Putamen (tissue), 1 donor: Measurements from ENCODE around the gene CNGB1.
"Not testable (repeated sequence)": the region's sequence is repeated elsewhere in the genome, so short reads cannot be mapped to it uniquely, and the experiment has no call there.

Source experiments
- DNase-seq: peaks from one replicate; pipeline ENCODE4 v3.0.0-alpha.2; 2016; ENCODE audit warnings: low spot score

Gene CNGB1

DNA sequence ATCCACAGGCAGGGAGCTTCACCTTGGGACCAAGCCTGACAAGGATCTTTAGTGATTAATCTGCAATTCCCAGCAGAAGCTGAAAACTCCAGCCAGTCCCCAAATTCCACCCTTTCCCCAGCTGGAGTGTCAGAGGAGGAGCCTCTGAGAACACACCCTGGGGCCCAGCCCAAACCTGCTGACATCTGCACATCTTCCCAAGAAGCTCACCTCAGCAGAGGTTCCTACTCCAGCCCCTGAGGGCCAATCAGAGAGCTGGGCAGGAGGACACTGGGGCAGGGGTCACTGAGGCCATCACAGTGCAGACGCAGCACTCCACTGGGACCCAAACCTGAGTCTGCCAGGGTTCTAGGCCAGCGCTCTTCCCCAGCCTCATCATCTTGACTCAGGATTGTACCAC is 44.9 kb downstream of the CNGB1 start:
- DNase-seq, result no peak

DNA sequence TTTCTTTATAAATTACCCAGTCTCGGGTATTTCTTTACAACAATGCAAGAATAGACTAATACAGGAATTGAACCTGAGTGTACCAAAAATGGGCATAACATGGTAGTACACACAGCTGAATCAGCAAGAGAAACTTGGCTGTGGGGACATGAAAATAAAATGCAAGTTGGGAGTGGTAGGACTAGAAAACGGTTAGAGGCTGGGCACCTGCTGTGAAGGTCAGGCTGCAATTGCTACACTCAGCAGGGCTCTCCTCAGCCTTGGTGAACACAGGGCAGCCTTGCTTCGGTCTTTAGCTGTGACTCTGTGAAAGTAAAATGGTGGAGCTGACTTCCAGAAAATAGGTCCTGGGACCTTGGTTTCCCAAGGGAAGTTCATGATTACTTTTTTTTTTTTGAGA is 45.6 kb downstream of the CNGB1 start:
- no peak for DNase-seq

DNA sequence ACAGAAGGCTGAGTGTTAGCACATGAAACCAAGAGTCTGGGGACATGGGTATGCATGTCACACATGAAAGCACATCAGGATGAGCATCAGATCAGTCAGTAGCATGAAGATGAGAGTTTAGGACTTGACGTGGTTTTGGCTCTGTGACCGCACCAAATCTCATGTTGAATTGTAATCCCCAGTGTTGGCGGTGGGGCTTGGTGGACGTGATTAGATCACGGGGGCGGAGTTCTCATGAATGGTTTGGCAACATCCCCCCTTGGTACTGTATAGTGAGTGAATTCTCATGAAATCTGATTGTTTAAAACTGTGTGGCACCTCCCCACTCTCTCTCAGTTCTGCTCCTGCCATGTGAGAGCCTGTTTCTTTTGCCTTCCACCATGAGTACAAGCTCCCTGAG is 46.4 kb downstream of the CNGB1 start:
- no peak for DNase-seq

DNA sequence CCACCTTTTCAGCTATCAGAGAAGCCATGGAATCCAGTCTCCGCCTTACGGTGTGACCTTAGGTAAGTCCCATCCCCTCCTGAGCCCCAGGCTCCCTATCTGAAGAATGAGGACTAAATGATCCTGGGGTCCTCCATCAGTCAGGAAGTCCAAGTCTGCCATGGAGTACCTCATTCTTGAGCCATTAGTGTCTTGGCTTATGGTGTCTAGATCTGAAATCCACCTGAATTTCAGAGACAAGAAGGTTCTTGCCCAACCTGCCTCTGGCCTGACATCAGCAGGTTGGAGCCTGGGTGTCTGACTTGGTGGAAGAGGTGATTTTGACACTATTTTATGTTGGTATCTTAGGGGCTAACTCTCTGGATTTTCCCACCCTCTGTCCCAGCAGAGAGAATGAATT is 47.1 kb downstream of the CNGB1 start:
- DNase-seq, result no peak

DNA sequence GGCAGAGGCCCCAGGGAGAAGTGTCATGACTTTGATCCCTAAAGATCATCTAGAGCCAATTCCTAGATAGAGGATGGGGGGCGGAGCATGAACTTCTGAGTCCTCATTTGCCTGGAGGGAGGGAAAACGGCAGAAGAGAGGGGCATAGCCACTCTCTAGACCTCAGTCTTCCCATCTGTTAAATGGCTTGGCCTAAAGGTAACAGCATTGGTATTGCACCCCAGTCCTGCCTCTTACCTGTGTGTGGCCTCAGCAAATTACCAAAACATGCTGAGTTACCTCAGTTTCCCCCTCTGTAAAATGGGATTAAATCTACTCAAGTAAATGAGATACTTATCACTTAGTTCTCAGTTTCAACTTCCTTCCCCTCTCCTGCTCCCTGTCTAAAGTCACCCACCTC is 47.5 kb downstream of the CNGB1 start:
- no peak for DNase-seq

DNA sequence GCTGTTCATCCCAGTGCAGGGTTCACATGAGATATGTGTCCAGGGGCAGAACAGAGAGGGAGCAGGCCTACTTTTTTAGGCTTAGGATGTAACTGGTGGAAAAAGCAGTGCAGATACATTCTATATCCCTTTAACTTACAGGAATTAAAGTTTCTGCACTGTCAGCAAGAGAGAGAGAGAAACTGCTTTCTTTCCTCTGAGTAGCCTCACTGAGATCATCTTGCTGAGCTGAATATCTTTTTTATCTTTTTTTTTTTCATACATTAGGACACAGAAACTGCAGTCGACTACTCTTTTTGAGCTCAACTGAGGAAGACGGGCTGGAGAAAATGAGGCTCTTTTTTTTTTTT is 50.1 kb downstream of the CNGB1 start:
- no peak for DNase-seq

DNA sequence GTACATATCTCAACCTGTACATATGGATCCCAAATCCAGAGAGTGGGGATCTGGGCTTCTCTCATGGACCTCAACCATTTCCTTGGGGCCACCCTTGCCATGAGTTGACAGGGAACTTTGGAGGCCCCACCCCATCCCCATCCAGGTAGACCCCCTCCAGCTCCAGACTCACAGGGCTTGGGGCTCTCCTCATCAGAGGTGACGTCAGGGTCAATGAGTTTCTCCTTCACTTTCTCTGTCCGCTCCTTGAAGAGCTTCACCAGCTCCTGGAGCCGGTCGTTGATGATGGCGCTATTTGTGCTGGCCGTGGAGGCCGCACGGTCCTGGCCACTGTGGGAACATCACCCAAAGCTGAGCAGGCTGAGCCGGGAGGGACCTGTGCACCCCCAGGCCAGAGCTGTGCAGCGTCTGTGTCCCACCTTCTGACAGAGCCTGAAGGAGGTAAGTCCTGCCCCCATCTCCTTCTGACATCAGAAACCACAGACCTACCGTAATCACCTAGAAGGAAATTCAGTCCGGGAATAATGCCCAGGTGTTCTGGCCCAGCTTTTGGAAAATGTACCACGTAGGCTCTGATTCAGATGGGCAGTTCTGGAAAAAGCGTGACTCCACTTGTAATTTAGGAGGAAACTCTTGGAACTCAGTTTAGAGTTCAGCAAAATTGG is 50.6 kb downstream of the CNGB1 start:
- no peak for DNase-seq

DNA sequence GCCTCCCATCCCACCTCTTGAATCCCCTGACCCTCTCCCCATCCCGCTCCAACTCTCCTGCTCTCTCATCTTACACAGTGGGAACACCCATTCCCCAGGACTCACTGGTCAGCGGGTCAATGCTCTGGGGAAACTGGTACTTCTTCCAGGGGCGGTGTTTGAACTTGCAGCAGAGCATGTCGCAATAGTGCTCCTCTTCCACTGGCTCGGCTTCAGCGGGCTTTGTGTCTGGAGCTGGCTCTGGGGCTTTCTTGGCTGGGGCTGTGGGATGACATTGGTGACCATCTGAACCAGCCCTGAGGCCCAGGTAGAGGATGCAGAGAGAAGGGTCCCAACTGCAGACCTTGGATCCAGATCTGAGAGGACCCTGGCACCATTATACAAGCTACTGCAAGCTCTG is 51.9 kb downstream of the CNGB1 start:
- DNase-seq, result no peak

DNA sequence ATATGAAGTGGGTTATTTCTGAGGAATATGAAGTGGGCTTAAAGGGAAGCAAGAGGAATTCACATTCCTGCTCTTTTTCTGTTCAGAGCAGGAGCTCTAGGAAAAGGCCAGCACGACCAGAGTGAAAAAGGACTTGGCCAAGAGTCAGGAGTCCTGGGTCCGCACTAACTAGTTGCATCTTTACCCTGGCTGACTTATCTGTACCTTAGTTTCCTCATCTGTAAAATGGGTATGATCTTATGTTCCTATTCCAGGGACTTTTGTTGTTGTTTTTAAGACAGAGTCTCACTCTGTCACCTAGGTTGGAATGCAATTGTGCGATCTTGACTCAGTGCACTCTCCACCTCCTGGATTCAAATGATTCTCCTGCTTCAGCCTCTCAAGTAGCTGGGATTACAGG is 52.5 kb downstream of the CNGB1 start:
- no peak for DNase-seq

DNA sequence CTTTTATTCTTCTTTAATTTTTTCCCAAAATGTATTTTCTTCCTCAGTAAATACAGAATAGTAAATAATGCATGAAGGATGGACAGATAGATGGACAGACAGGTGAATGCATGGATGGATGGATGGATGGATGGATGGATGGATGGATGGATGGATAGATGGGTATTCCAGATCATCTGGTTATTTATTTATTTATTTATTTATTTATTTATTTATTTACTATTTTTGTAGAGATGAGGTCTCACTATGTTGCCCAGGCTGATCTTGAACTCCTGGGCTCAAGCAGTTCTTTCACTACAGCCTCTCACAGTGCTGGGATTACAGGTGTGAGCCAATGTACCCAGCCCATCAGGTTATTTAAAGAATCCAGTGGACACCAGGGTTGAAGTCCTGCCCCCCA is 53.0 kb downstream of the CNGB1 start:
- not testable (repeated sequence) for DNase-seq

DNA sequence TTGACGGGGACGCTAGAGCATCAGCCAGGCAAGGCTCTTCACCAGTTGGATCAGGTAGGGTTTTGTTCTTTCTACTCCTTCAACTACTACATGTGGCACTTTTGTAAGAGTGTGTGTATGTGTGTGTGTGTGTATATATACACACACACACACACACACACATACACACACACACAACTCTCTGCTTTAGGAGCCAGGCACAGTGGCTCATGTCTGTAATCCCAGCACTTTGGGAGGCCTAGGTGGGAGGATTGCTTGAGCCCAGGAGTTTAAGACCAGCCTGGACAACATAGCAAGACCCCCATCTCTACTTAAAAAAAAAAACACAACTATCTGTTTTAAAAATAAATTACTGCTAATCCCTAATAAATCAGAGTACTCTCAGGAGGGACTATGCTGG is 53.4 kb downstream of the CNGB1 start:
- DNase-seq, result not testable (repeated sequence)

DNA sequence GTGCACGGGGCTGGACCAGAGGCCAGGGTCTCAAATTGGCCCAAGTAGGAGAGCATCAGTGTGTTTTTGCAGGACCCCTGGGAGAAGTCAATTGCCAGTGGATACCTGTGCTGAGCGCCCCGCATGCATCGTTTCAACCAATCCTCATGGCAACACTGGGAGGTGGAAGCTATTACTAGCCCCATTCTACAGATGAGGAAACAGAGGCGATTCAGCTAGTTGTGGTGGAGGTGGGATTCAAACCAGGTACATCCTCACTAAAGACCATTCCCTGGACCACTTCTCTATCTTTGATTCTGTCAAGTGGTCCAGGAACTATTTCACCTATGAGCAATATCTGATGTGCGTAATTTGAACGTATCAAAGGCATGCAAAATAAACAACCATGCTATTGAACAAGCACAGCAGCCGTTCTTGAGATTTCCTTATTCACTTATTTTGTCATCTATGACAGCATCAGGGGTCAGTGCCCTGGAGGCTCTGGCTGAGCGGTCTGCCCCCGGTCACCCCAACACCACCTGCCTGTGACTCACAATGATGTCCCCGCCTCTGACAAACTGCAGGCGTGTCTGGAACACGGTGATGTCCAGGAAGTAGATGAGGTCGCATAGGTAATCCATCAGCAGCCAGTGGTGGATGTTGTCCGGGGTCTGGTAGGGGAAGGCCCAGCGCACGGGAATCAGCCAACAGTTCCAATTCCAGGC is 54.0 kb downstream of the CNGB1 start:
- DNase-seq, result no peak

DNA sequence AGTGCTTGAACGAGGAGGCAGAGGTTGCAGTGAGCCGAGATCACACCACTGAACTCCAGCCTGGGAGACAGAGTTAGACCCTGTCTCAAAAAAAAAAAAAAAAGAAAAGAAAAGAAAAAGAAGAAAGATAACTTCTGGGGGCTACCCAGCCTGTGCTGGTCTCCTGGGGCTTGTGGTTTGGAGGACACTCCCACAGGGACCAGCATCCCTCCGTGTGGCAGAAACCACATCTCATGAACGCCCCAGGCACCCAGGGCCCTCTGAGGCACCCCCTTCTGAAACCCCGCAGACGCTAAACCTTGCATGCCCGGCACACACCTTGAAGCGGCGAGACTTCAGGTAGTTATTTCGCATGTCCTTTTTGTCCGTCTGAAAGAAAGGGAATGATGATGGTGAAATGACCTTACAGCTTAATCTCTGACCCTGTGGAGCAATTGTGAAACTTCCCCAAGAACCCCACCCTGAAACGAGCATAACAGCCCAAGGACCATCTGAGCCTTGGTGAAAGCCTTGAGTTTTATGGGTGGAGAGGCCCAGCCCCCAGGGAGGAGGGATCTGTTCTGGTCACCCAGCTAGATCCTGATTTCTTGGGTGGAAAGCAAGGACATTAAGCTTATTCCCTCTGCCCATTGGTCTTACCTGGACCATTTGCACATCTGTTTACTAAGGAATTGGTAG is 55.0 kb downstream of the CNGB1 start:
- no peak for DNase-seq

DNA sequence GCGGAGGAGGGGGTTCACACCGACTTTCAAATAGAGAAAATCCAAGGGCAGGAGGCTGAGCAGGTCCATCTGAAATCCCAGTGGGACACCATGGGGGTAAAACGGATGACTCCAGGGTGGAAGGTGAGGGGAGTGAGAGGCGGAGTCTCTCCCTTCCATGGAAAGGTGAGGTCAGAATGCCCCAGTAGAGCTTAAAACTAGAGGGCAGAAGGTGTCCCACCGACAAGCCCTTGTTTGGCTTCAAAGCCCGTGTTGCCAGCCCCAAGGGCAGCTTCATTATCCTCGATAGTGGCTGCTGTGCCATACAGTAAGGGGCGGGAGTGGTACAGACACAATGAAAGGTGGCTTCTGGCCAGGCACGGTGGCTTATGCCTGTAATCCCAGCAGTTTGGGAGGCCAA is 55.7 kb downstream of the CNGB1 start:
- DNase-seq, result no peak

DNA sequence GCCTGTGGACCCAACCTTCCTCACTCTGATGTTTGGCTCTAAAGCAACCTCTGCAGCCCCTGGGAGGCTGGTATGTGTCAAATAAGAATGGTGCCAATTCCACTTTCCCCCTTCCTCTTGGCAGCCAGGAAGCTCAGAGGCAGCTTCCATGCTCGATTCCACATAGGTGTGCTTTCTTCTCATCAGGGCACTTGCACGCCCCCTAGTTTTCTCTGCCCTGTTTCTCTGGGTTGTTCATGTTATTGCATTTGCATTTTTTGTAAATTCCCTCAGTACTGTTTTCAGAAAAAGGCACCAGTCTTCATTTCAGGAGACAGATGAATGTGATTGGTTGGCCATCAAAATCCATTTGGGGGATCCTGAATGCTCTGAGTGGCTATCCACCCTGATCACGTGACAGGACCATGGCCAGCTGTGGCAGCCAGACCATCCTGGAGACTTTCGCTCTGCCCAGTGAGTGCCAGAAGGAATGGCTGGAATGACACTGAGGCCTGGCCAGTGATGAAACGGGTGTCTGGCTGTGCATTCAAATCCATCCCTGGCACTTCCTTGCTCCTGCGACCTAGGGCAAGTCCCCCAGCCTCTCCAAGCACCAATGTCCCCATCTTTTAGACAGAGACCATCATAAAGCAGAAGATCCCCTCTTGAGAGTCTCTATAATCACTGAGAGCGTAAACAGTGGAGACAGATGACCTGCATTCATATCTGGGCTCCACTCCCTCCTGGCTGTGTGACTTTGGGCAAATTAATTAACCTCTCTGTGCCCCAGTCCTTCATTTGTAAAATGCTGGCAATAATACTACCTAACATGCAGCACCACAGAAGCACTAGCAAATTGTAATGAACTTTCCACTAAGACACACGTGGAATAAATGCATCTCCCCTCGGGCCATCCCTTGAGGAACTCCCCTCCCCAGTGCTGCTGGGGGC is 56.4 kb downstream of the CNGB1 start:
- no peak for DNase-seq

DNA sequence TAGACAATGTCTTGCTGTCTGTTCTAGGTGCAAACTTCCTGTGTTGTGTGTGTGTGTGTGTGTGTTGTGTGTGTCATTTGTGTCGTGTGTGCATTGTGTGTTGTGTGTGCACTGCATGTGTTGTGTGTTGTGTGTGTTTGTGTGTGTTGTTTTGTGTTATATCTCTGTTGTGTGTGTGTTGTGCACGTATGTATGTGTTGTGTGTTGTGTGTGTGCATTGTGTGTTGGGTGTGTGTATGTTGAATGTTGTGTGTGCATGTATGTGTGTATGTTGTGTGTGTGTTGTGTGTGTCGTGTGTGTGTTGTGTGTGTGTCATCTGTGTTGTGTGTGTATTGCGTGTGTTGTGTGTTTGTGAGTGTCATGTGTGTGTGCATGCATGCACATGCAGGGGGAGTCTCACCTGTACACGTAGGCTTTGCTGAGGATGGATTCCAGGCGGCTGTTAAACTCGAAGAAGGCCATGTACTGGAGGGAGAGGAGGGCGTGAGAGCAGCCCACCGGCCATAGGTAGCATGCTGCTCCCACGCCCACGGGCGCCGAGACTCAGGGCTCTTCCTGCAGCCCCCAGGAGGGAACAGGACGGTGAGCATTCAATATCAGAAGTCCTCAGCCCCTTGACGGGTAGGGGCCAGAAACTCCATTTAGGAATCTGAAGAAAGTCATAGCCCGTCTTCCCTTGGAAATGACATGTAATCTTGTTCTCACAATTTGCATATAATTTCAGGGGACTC is 58.2 kb downstream of the CNGB1 start:
- no peak for DNase-seq

DNA sequence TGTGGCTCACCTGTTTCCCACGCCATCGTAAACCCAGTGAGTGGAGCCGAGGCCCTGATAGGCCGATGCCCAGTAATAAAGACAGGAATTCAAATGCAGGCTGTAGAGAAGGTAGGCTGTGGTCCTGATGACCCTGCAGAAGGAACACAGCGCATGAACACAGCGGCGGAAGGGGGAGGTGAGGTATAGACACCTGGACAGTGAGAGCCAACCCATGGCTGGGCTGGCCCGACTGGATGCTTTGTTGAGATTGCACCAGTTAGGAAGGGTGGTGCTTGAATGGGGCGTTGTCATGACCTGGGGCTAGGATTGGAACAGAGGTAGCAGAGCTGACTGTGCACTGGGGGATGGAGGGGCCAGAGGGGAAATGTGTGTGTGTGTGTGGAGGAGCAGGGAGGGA is 59.2 kb downstream of the CNGB1 start:
- no peak for DNase-seq

DNA sequence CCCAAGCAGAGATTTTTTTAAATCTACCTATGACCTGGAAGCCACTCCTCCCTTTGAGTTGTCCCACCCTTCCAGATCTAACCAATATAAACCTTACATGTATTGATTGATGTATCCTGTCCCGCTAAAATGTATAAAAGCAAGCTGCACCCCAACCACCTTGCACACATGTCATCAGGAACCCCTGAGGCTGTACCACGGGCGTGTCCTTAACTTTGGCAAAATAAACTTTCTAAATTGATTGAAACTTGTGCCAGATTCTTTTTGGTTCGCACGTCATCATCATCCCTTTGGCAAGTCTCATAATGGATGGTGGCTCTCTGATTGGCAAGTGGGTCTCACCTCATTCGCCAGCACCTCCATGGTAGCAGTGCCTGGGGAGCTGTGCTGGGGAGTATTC is 60.2 kb downstream of the CNGB1 start:
- no peak for DNase-seq

DNA sequence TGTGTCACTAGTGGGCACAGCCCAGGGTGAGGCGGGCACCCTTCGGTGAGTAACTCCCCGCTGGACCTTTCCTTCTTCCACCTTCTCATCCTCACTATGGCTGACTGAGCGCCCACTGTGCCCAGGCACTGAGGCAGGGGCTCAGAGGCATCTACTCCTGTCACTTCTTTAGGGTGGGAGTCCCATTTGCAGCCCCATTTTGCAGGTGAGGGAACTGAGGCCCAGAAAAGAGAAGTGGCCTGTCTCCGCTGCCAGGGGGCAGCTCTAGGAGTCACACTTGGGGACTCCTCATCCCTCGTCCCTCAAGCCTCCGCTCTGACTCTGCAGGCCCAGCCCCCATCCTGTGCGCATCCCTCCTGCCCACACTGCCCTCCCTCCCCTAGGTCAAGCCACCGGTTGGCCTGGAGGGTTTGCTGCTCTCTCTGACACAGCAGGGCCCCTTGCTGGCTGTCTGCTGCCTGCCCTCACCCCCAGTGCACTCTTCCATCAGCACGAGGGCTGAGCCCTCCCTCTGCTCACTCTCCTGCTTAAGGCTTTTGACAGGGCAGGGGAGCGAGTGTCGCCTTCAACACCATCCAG is 62.4 kb downstream of the CNGB1 start:
- no peak for DNase-seq

DNA sequence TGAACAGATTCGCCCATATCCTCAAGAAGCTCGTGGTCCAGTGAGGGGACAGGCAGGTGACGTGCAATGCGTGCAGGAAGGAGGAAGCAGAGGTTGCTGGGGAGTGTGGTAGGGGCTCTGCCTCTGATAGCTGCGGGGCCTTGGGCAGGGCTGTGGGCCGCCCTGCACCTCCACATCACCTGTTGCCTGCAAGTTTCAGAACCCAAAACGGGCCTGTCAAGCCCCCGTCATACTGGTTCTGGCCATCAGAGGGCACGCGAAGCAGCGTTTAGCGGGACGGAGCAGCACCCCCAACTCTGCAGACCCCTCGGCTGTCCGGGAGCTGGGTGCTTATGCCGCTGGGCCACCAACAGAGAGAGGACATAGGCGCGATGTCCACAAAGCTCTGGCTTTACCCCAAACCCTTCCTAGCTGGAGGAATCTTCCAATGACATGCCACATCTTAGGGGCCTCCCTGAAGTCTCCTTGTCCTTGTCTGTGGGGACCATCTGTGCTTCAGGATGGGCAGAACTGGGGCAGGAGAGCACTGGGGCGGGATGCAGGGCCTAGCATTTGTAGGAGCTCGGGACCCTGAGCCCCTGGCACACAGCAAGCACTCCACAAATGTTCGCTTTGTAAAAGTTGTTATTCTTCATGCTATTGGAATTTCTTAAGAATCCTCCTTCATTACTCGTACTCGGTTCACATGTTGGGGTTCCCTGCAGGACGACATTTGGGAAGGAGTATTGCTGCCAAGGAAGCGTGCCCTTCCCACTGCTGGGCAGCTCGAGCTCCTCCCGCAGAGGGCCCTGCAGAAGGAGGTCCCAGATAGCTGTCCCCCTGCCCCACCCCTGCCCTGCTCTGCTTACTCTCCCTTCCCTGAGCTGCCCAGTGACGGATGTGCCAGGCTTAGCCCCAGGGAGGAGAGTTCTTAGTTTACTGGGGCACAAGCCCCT is 64.3 kb downstream of the CNGB1 start:
- DNase-seq, result no peak
